HepG2 (cell line): ENCODE results near the gene SLC2A10. TPM values are rescaled to one million over a fixed set of nuclear protein-coding genes. Genes with fewer than 3 reads are reported as not detected.

Experiments
- EEA1 ChIP-seq: sonication (generic); formaldehyde crosslinking; IDR thresholded peaks from 2 replicates; pipeline ENCODE4 v1.5.1; 2020; ENCODE audit warnings: mild to moderate bottlenecking, missing genetic modification reagents, borderline replicate concordance
- EED ChIP-seq: sonication (generic); formaldehyde crosslinking; IDR thresholded peaks from 2 replicates; pipeline ENCODE4 v1.5.0; 2020; ENCODE audit warnings: mild to moderate bottlenecking, missing genetic modification reagents
- ELF1 ChIP-seq: sonication (generic); formaldehyde crosslinking; IDR thresholded peaks from 2 replicates; pipeline ENCODE4 v1.4.0; 2020; ENCODE audit warnings: missing genetic modification reagents
- ETV5 ChIP-seq: IDR thresholded peaks from 2 replicates; pipeline ENCODE4 v1.6.1; 2018; ENCODE audit warnings: missing biosample characterization, missing genetic modification reagents, inconsistent platforms, borderline replicate concordance
- FOXA3 ChIP-seq: IDR thresholded peaks from 2 replicates; pipeline ENCODE4 v1.6.1; 2016; ENCODE audit warnings: missing genetic modification reagents, missing compliant biosample characterization
- FOXK2 ChIP-seq: fragments of 450-650 bp; IDR thresholded peaks from 2 replicates; pipeline ENCODE4 v1.6.1; 2016
- HOXA5 ChIP-seq: sonication (generic); formaldehyde crosslinking; IDR thresholded peaks from 2 replicates; pipeline ENCODE4 v1.4.0; 2020; ENCODE audit warnings: missing genetic modification reagents
- NFAT5 ChIP-seq: sonication (generic); formaldehyde crosslinking; IDR thresholded peaks from 2 replicates; pipeline ENCODE4 v1.4.0; 2020; ENCODE audit warnings: missing genetic modification reagents
- RARG ChIP-seq: sonication (generic); formaldehyde crosslinking; IDR thresholded peaks from 2 replicates; pipeline ENCODE4 v1.4.0; 2020; ENCODE audit warnings: low read depth, mild to moderate bottlenecking, missing genetic modification reagents
- RBM39 ChIP-seq: fragments of 200-400 bp; formaldehyde crosslinking; IDR thresholded peaks from one replicate; pipeline ENCODE4 v1.6.1; 2018; ENCODE audit warnings: antibody characterized with exemption, mild to moderate bottlenecking, low read depth, low read length; ENCODE audit not compliant: poor library complexity, severe bottlenecking
- TARDBP ChIP-seq: sonication (generic); formaldehyde crosslinking; IDR thresholded peaks from 2 replicates; pipeline ENCODE4 v1.8.0; 2022; ENCODE audit warnings: mild to moderate bottlenecking, missing genetic modification reagents
- ZNF101 ChIP-seq: sonication (generic); formaldehyde crosslinking; IDR thresholded peaks from 2 replicates; pipeline ENCODE4 v1.4.0; 2020; ENCODE audit warnings: mild to moderate bottlenecking, low read depth, missing genetic modification reagents, borderline replicate concordance
- ZNF343 ChIP-seq: sonication (generic); formaldehyde crosslinking; IDR thresholded peaks from 2 replicates; pipeline ENCODE4 v1.4.0; 2020; ENCODE audit warnings: mild to moderate bottlenecking, missing genetic modification reagents
- ZNF510 ChIP-seq: sonication (generic); formaldehyde crosslinking; IDR thresholded peaks from 2 replicates; pipeline ENCODE4 v1.4.0; 2020; ENCODE audit warnings: low read depth, mild to moderate bottlenecking, missing genetic modification reagents
- ZNF513 ChIP-seq: sonication (generic); formaldehyde crosslinking; conservative IDR thresholded peaks from 2 replicates; pipeline ENCODE4 v1.5.0; 2020; ENCODE audit warnings: missing genetic modification reagents
- polyA plus RNA-seq, 8 experiments: library from polyadenylated mRNA; depleted of rRNA in 3 of 8; stranded (reverse) in 7 of 8; unstranded in 1 of 8; fragments of >200 nt; fragmentation: Illumina TruSeq in 4 of 8; extraction: Trizol in 4 of 8; gene quantifications; 2 replicates each; pipeline versions ENCODE4 v1.2.1 to v1.2.3, GENCODE V29; 2011 to 2016; ENCODE audit warnings: low read depth in 4 of 8, missing spikeins in 1 of 8, mixed read lengths in 1 of 8; ENCODE audit not compliant: insufficient read depth in 1 of 8
- total RNA-seq, 5 experiments: library from RNA; depleted of rRNA; stranded (reverse); fragments of >200 nt; fragmentation: Illumina TruSeq; extraction: Trizol; gene quantifications; 2 replicates each; pipeline ENCODE4 v1.2.3, GENCODE V29; 2016; ENCODE audit warnings: low read depth in 1 of 5
- TF ChIP-seq, protein P1 (sequence below): sonication (generic); formaldehyde crosslinking; IDR thresholded peaks from 2 replicates; pipeline ENCODE4 v1.4.0; 2020; ENCODE audit warnings: missing genetic modification reagents, borderline replicate concordance

The SLC2A10 gene
- total and polyA plus RNA-seq, 2 of the 13 experiments (the other 11 are each of a cell fraction or from before 2014, with no cell fraction given), result 16.0 to 18.4 TPM

- TF ChIP-seq NFAT5 (CRISPR knock-in tag) (no peak), TARDBP (CRISPR knock-in tag) (peak; percentile 80), ELF1 (no peak), ZNF343 (CRISPR knock-in tag) (no peak), RBM39 (no peak), ETV5 (CRISPR knock-in tag) (peak; percentile 20; the same call in 1 of the 2 replicates), ZNF101 (CRISPR knock-in tag) (no peak), EEA1 (CRISPR knock-in tag) (no peak), FOXA3 (CRISPR knock-in tag) (peak; percentile 59), RARG (CRISPR knock-in tag) (no peak), ZNF510 (CRISPR knock-in tag) (no peak), EED (no peak), ZNF513 (CRISPR knock-in tag) (no peak), HOXA5 (CRISPR knock-in tag) (no peak), FOXK2 (peak; percentile 11; the same call in 1 of the 2 replicates)
- TF ChIP-seq, protein P1, sequence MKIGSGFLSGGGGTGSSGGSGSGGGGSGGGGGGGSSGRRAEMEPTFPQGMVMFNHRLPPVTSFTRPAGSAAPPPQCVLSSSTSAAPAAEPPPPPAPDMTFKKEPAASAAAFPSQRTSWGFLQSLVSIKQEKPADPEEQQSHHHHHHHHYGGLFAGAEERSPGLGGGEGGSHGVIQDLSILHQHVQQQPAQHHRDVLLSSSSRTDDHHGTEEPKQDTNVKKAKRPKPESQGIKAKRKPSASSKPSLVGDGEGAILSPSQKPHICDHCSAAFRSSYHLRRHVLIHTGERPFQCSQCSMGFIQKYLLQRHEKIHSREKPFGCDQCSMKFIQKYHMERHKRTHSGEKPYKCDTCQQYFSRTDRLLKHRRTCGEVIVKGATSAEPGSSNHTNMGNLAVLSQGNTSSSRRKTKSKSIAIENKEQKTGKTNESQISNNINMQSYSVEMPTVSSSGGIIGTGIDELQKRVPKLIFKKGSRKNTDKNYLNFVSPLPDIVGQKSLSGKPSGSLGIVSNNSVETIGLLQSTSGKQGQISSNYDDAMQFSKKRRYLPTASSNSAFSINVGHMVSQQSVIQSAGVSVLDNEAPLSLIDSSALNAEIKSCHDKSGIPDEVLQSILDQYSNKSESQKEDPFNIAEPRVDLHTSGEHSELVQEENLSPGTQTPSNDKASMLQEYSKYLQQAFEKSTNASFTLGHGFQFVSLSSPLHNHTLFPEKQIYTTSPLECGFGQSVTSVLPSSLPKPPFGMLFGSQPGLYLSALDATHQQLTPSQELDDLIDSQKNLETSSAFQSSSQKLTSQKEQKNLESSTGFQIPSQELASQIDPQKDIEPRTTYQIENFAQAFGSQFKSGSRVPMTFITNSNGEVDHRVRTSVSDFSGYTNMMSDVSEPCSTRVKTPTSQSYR (CRISPR knock-in tag), result no peak
Measured at GRCh38 chr20:46681032-46681854, 28.2 kb upstream of the SLC2A10 start (continued).
